Activated T-cell treated with anti-CD3 and anti-CD28 coated beads, Interleukin-2, amount 50 U/mL, for 24 hours (primary cell): ENCODE results near the gene HOXC10.

Source experiments
- DNase-seq: peaks from one replicate; pipeline ENCODE4 v3.0.0-alpha.2; 2020
- H3K27ac Mint-ChIP-seq: 2 replicates; pipeline ENCODE4 v1.8.0; 2020; ENCODE audit warnings: mild to moderate bottlenecking, mixed read lengths
- H3K27me3 Mint-ChIP-seq: 2 replicates; pipeline ENCODE4 v1.8.0; 2020; ENCODE audit warnings: mixed read lengths
- H3K36me3 Mint-ChIP-seq: 2 replicates; pipeline ENCODE4 v1.8.0; 2020; ENCODE audit warnings: low read depth, mixed read lengths
- H3K4me1 Mint-ChIP-seq: 2 replicates; pipeline ENCODE4 v1.8.0; 2020; ENCODE audit warnings: low read depth, mixed read lengths
- H3K4me3 Mint-ChIP-seq: 2 replicates; pipeline ENCODE4 v1.8.0; 2020; ENCODE audit warnings: mild to moderate bottlenecking, moderate library complexity, mixed read lengths
- H3K9me3 Mint-ChIP-seq: 2 replicates; pipeline ENCODE4 v1.8.0; 2020; ENCODE audit warnings: mixed read lengths

Gene HOXC10

GRCh38 chr12:53985692-53985993 lies 697 bp downstream of the HOXC10 start:
- Mint-ChIP-seq H3K9me3 (no peaks in the 10 kb centered on the region), H3K27ac (no peak overlapping the region), H3K4me1 (peaks cover 30% of the 10 kb centered on the region), H3K27me3 (peaks cover 95% of the 10 kb centered on the region), H3K4me3 (peak overlapping the region; percentile 31), H3K36me3 (no peaks in the 10 kb centered on the region)
- DNase-seq: no peak

GRCh38 chr12:53985994-53986685 lies 1.2 kb downstream of the HOXC10 start:
- no peak overlapping the region for H3K27ac Mint-ChIP-seq
- H3K4me1 Mint-ChIP-seq: peaks cover 30% of the 10 kb centered on the region
- no peak overlapping the region for H3K4me3 Mint-ChIP-seq

GRCh38 chr12:53986686-53987483 lies 1.9 kb downstream of the HOXC10 start:
- no peaks in the 10 kb centered on the region for H3K9me3 Mint-ChIP-seq
- H3K4me1 Mint-ChIP-seq: peaks cover 30% of the 10 kb centered on the region
- H3K4me3 Mint-ChIP-seq: no peak overlapping the region
- H3K27ac Mint-ChIP-seq: no peak overlapping the region
- H3K27me3 Mint-ChIP-seq: peaks cover 96% of the 10 kb centered on the region
- H3K36me3 Mint-ChIP-seq: no peaks in the 10 kb centered on the region
- no peak for DNase-seq

More at GRCh38 chr12:53985994-53986685, 1.2 kb downstream of the HOXC10 start:
- peaks cover 95% of the 10 kb centered on the region for H3K27me3 Mint-ChIP-seq
- no peak for DNase-seq
- H3K9me3 Mint-ChIP-seq: no peaks in the 10 kb centered on the region
- H3K36me3 Mint-ChIP-seq: no peaks in the 10 kb centered on the region

GRCh38 chr12:53987787-53988230 lies 2.9 kb downstream of the HOXC10 start:
- peaks cover 30% of the 10 kb centered on the region for H3K4me1 Mint-ChIP-seq
- H3K27ac Mint-ChIP-seq: no peak overlapping the region
- H3K27me3 Mint-ChIP-seq: peaks cover 96% of the 10 kb centered on the region
- no peaks in the 10 kb centered on the region for H3K9me3 Mint-ChIP-seq
- DNase-seq: no peak
- H3K36me3 Mint-ChIP-seq: no peaks in the 10 kb centered on the region
- no peak overlapping the region for H3K4me3 Mint-ChIP-seq

- Mint-ChIP-seq H3K4me3 (no peak overlapping the region), H3K36me3 (no peaks in the 10 kb centered on the region), H3K27ac (no peak overlapping the region), H3K9me3 (no peaks in the 10 kb centered on the region), H3K4me1 (peaks cover 30% of the 10 kb centered on the region), H3K27me3 (peaks cover 96% of the 10 kb centered on the region)
- no peak for DNase-seq
These were observed 3.7 kb downstream of the HOXC10 start for GRCh38 chr12:53988541-53989226.

- no peak for DNase-seq
- Mint-ChIP-seq H3K27ac (no peak overlapping the region), H3K4me1 (peaks cover 35% of the 10 kb centered on the region), H3K27me3 (peaks cover 98% of the 10 kb centered on the region), H3K4me3 (no peak overlapping the region), H3K36me3 (no peaks in the 10 kb centered on the region), H3K9me3 (no peaks in the 10 kb centered on the region)
These were observed 4.5 kb downstream of the HOXC10 start for GRCh38 chr12:53989227-53990113.

- Mint-ChIP-seq H3K9me3 (no peaks in the 10 kb centered on the region), H3K27ac (no peak overlapping the region), H3K4me3 (no peak overlapping the region), H3K4me1 (peaks cover 36% of the 10 kb centered on the region), H3K27me3 (peaks cover 100% of the 10 kb centered on the region), H3K36me3 (no peaks in the 10 kb centered on the region)
- no peak for DNase-seq
These were observed 5.5 kb downstream of the HOXC10 start for GRCh38 chr12:53990311-53991076.

- H3K27me3 Mint-ChIP-seq: peaks cover 100% of the 10 kb centered on the region
These were observed 6.1 kb downstream of the HOXC10 start for GRCh38 chr12:53991077-53991460.

GRCh38 chr12:53992377-53992889 lies 7.5 kb downstream of the HOXC10 start:
- Mint-ChIP-seq H3K4me3 (no peak overlapping the region), H3K27ac (no peak overlapping the region), H3K4me1 (peaks cover 43% of the 10 kb centered on the region), H3K9me3 (no peaks in the 10 kb centered on the region), H3K27me3 (peaks cover 100% of the 10 kb centered on the region), H3K36me3 (no peaks in the 10 kb centered on the region)
- DNase-seq: no peak

More at GRCh38 chr12:53991077-53991460, 6.1 kb downstream of the HOXC10 start:
- DNase-seq: no peak
- Mint-ChIP-seq H3K27ac (no peak overlapping the region), H3K36me3 (no peaks in the 10 kb centered on the region), H3K4me3 (no peak overlapping the region), H3K4me1 (peaks cover 39% of the 10 kb centered on the region), H3K9me3 (no peaks in the 10 kb centered on the region)

GRCh38 chr12:53993162-53994008 lies 8.4 kb downstream of the HOXC10 start:
- H3K4me1 Mint-ChIP-seq: peaks cover 48% of the 10 kb centered on the region
- DNase-seq: no peak
- no peaks in the 10 kb centered on the region for H3K9me3 Mint-ChIP-seq
- H3K36me3 Mint-ChIP-seq: no peaks in the 10 kb centered on the region
- H3K4me3 Mint-ChIP-seq: no peak overlapping the region
- peaks cover 100% of the 10 kb centered on the region for H3K27me3 Mint-ChIP-seq
- H3K27ac Mint-ChIP-seq: no peak overlapping the region

GRCh38 chr12:53994009-53994263 lies 9.0 kb downstream of the HOXC10 start:
- no peak overlapping the region for H3K4me3 Mint-ChIP-seq
- H3K4me1 Mint-ChIP-seq: peaks cover 47% of the 10 kb centered on the region
- peaks cover 100% of the 10 kb centered on the region for H3K27me3 Mint-ChIP-seq
- H3K36me3 Mint-ChIP-seq: no peaks in the 10 kb centered on the region
- H3K9me3 Mint-ChIP-seq: no peaks in the 10 kb centered on the region
- peak overlapping the region; percentile 29 for H3K27ac Mint-ChIP-seq
- DNase-seq: no peak

- no peaks in the 10 kb centered on the region for H3K36me3 Mint-ChIP-seq
- H3K4me1 Mint-ChIP-seq: peaks cover 42% of the 10 kb centered on the region
- peak overlapping the region; percentile 29 for H3K27ac Mint-ChIP-seq
These were observed 9.5 kb downstream of the HOXC10 start for GRCh38 chr12:53994264-53995001.

More at GRCh38 chr12:53994264-53995001, 9.5 kb downstream of the HOXC10 start:
- Mint-ChIP-seq H3K9me3 (no peaks in the 10 kb centered on the region), H3K27me3 (peaks cover 100% of the 10 kb centered on the region), H3K4me3 (peak overlapping the region; percentile 74)
- DNase-seq: no peak
